GM19438 (cell line): ENCODE measurements around the gene NTSR1.

Experiments used
- ATAC-seq: cut with Tn5 transposase; IDR thresholded peaks from one replicate; pipeline ENCODE4 v1.9.1; 2021; ENCODE audit warnings: low read depth; ENCODE audit not compliant: unreplicated experiment

Gene NTSR1

DNA sequence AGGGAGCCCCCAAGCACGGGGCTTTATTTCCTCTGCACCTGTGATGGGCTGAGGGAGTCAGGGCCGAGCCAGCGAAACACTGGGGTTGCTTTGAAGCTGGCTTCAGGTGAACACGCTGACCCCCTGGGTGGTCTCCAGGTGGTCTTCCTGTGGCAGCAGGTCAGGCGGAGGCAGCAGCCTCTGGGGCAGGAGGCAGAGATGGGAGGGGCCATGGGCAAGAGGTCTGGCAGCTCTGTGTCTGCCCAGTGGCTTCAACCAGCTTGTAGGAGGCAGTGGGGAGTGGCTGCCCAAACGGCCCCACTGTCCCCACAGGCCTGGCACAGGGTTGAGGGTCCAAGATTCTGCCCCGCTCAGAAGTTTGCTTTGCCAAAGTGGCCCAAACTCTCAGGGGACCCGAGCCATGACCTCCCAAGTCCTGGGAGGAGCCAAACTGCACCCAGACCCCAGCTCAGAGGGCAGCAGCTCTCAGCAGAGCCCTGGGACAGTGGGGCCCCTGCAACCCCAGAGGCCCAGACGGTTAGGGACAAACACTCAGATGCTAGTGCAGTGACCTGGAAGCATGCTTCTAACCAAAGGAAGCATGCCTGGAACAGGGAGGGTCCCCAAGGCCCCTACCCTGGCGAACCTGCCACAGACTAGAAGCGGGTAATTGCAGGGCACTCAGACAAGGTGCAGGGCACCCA lies 15.3 kb downstream of the NTSR1 start:
- no peak for ATAC-seq

DNA sequence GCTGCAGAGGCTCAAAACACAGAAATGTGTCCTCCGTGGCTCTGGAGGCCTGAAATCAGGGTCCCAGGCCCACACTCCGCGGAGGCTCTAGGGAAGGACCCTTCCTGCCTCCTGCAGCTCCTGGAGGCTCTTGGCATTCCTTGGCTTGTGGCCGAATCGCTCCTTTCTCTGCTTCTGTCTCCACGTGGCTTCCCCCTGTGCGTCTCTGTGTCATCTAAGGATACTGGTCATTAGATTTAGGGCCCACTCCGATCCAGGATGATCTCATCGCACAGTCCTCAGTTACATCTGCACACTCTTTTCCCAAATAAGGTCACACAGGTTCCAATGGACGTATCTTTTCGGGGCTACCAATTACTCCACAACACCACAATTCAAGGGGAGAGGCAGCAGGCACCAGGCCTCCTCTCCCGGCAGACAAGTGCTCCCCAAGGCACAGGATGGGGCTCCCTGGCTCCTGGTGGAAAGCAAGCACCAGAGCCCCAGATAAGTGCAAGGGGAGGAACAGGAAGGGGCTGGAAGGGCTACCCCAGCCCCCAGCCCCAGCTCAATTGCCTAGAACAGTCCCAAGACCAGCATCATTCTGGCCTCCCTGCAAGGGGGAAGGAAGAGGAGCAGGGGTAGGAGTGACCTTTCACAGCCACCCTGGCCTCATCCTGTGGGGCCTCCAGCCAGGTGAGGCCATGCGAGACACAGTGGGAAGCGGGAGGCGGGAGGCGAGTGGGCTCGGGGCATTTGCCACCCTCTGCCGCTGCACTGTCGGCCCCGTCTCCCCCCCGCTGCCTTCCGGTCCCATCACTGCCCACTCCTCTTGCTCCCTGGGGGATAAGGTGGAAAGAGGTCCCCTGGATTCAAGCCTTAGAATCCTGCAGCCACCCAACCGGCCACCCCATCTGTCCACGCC lies 16.3 kb downstream of the NTSR1 start:
- no peak for ATAC-seq

DNA sequence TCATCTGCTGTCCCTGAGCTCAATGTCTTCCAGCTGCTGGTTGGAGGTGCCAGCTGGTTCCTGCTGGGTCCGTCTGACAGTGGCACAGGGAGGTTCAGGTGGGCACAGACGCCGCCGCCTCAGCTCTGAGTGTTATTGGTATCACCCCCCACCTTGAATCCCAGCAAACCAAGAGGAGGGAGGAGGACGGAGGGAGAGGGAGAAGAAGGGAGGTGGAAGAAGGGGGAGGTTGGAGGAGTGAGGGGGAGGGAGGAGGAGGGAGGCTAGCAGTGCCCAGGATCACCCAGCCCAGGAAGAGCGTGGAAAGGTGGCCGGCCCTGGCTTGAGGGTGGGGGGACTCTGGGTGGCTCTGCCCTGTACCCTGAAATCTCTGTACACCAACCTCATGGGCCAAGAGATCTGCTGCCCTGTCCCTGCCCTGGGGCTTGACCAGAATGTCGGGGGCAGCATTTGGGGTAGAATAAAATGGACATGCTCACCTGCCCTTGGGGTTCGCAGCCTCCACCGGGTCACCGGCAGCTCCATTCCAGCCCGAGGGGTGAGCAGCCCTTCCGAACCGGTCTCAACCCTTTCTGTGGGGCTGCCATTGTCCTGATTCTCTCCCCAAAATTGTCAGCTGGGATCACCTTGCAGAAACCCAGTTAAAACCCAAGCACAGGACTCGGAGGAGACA lies 17.1 kb downstream of the NTSR1 start:
- no peak for ATAC-seq

DNA sequence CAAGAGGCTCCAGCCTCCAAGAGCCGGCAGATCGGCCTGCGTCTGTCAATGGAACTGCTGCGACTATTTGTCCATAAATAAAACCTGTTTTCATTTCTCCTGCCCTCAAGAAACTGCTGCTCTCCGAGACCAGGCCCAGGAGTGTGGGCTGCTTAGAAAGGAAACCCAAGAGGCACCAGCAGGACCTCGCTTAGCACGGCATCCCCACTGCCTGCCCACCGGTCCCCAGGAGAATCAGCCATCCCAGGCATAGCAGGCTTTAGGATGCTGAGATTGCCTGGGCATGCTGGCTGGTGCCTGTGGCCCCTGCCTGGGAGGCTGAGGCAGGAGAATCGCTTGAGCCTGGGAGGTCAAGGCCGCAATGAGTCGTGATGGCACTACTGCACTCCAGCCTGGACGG lies 17.6 kb downstream of the NTSR1 start:
- ATAC-seq: no peak

DNA sequence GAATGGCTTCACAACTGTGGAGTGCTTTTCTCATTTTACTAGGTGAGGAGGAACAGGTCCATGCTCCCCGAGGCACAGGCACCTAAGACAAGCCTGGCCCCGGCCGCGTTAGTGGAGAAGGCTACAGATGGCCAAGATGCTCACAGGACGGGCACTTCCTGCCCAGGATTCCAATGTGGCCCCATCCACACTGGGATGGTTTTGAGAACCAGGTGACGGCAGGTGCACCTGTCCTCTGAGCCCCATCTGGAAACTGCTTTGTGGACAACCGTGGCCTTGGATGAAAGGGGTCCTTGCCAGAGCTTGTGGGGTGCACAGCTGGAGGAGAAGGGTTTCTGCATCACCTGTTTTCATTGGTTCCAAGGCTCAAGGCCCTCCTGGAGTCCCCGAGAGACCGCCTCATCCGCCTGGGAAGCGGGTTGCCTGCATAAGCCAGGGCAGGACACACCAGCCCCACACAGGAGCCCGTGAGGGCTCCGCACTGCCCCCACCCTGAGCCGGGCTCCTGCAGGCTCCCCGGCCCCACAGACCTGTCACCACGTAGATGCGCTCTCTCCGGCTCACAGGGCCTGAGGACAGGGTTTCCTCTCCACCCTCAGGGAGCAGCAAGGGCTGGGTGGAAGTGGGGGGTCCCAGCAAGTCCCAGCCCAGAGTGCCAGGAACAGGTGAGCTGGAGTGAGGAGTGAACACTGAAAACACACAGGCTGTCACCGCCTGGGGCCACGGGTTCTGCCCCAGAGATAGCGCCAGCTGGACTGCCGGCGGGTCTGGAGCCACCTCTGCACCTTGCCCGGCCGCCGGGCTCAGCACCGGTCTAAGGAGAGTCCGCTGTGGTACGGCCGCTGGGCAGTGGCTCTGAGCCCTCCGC lies 18.3 kb downstream of the NTSR1 start:
- no peak for ATAC-seq

DNA sequence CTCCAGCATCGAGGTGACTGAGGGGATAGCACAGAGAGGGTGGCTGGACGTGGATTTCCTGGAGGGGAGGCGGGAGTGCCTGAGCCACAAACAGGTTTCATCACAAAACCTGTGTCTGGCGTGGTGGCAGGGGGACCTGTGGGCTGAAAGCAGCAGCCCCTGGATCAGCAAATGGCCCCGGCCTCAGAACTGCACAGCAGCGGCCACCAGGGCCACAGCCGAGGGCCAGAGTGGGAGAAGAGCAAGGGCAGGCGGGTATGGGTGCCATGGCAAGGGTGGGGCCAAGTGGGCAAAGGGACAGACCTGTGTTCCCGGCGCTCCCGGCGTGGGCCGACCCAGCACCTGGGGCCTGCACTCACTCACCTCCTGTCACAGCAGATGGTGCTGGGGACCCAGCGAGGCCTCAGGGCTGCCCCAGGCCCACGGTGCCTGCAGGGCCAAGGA lies 19.0 kb downstream of the NTSR1 start:
- ATAC-seq: no peak

DNA sequence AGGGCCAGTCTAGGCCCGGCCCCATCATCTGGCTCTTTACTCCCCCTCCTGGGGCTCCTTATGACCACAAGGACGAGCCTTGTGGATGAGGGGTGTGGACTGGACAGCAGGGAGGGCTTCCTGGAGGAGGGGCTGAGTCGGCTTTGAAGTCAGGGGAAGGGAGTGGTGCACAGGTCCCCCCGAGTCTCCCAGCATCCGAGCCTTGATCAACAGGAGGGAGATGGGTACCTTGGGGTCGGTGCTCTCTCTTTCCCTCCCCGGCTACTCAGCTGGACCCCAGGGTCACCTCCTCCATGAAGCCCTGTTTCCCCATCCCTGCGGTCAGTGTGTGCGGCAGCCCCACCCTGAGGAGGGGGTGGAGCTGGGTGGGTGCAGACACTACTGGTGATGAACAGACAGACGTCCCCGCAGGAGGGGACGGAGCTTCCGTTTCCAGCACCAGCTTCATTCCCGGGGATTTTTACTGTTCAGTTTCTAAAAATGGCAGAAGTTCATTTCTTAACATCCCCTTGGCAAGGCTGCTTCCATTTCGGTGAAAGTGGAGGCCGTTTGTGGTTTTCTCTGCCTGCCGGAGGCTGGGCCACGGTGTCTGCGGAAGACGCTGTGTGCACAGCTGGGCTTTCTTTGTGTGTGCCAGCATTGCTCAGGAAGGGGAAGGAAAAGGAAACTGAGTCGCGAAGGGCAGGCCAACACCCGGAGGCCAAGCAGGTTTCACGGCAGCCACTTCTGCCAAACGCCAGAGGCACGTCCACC lies 19.6 kb downstream of the NTSR1 start:
- ATAC-seq: no peak

DNA sequence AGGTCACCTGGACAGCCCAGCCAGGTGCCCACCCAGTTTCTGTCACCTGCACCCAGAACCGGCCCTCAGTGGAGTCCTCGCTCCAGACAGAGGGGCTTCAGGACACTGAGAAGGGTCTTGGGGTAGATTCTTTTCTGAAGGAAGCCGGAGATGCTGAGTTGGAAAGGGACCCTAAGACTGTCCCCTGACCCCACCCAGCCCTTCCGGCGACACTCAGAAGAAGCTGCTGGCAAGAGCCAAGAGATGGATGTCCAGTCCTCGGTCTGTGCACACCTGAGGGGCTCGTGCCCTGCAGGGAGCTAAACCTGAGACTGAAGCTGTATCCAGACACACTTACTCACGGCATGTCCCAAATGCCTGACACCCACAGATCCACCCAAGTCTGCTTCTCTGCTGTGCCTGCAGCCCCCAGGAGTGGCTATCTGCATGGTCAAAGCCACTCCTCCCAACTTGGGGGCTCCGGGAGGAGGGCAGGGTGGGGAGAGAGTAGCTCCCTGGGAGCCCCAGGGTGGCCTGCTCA lies 20.2 kb downstream of the NTSR1 start:
- ATAC-seq: no peak

DNA sequence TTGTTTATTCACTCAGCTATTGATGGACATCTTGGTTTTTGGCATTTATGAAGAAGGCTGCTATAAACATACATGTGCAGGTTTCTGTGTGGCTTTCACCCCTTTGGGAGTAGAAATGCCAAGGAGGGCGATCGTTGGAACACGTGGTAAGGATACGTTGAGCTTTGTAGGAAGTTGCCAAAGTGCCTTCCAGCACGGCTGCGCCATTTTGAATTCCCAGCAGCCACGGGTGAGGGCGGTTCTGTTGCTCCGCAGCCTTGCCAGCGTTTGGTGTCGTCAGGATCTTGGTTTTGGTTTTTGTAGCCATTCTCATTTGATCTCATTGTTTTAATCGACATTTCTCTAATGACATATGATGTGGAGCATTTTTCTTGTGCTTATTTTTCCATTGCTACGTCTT lies 21.8 kb downstream of the NTSR1 start:
- ATAC-seq: no peak

DNA sequence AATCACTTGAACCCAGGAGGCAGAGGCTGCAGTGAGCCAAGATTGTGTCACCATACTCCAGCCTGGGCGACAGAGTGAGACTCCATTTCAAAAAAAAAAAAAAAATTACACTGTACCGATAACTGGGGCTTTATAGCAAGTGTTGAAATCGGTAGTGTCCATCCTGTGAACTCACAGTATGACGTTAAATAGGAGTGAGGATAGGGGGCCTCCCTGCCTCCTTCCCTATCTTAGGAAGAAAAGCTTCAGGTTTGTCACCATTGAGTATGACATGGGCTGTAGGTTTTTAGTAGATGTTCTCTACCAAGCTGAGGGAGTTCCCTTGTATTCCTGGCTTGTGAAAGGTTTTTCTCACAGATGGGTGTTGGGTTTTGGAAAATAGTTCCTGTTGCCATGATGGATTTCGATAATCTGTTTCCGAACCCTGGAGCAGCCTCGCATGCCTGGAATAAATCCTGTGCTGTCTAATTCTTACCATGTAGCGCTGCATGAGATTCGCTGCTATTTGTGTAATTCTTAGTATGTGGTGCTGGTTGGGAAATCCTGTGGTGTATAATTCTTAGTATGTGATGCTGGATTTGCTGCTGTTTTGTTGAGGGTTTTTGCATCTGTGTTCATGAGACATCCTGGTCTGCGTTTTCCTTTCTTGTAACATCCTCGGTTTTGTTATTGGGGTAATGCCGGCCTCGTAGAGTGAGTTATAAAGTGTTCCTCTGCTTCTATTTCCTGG lies 23.6 kb downstream of the NTSR1 start:
- ATAC-seq: no peak

DNA sequence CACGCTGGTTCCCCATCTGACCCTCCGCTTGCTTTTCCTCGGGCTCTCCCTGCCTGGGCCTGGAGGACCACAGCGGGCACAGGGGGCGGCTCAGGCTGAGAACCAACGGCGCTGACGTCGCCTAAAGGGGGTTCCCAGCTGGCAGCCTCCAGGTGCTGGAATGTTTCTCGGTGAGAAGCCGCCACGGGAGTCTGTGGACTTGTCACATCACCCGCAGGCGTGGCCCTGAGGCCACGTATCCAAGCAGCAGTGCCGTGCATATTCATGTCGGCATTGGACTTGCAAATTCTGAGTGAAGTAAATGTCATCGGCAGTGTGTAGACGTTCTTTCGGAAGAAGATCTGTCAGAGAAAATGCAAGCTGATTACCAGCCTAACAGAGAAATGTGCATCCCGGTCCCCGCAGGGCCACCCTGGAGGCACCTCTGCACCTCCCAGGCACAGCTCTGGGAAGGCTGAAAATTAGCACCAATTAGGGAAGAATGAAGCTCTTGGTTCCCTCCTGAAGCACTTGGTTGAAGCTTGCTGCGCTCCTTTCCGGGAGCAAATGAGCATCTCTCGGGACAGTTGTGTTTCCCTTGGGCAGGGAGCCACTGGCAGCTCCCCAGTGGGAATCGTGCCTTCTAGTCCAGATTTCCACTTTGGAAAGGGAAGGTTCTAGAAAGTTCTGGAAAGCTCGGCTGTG lies 24.3 kb downstream of the NTSR1 start:
- ATAC-seq: no peak

DNA sequence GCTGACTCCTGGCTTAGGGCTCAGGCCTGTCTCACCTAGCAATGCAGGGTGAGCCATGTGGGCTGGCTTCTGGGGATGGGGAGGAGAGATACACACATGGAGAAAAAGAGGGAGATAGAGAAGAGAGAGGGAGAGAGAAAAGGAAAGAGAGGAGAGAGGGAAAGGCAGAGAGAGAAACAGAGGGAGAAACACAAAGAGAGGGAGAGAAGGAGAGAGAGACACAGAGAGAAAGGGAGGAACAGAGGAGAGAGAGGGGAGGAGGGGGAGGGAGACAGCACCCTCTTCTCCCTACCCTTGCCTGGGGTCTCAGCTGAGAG lies 24.8 kb downstream of the NTSR1 start:
- ATAC-seq: no peak

DNA sequence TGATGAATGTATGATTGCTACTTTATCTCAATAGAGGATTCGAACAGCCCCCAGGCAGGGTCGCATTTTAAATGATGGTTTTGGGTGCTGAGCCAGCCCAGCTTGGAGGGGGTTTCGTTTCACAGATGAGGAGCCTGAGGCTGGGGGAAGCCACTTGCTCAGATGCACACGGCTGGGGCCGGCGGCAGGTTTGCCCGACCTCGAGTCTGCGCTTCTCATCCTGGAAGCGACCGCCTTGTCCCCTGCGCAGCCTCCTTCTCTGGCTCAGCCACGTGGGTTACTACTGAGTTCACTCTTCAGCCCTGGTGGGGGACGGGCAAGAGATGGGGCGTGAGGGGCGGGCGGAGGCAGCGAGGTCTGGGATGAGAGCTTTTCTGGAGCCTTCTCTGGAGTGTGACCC lies 25.3 kb downstream of the NTSR1 start:
- ATAC-seq: no peak

DNA sequence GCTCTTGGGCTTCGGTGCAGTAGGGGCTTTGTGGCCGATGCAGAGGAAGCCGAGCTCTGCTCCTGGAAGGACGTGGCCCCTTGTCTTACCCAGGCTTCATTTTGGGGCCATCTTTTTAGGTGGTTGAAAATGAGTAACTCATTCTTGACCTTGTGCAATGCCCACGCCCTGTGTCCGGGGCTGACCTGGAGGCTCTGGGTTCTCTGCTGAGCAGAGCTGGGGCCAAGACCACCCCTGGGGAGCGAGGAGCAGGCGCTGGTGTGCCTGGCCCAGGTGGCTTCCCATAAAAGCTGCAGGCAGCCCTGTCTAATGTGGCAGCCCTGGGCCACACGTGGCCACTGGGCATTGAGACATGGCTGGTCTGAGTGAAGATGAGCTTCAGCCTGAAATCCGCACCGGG lies 25.7 kb downstream of the NTSR1 start:
- no peak for ATAC-seq

DNA sequence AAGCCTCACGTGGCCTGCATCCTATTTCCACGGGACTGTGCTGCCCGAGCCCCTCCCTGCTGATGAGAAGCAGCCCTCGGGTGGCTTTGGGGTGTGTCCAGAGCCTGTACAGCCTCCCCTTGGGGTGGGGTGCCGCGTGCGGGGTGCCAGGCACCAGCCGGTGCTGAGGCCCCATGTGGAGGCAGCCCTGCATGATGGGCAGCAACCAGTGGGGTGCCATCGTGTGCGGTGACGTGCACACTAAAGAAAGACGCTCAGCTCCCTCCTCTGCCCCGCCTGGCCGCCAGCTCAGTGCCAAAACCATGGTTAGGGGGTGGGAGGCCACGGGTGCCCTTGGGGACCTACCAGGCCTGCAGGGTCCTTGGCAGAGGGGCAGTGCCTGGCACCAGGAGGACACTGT lies 26.2 kb downstream of the NTSR1 start:
- ATAC-seq: no peak

DNA sequence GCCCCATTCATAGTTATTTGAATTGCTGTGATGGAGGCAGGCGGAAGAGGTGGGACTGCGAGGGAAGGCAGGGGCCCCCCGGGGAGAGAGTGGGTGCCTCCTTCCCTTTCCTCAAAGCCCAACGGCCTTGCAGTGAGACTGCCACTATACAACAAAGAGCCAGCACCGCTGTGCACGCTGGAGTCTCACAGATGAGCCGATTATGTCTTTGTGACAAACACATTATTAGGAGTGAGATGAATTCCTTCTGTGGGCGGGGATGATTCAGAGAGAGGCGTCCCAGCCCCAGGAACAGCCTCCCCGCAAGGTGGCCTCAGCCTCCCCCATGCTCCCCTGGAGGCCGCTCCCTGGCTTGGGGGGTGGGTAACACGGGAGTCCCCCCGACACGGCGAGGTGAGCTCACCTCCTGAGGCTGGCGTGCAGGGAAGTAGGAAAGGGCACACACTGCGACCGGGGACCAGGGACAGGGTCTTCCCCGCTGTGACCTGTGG lies 26.7 kb downstream of the NTSR1 start:
- no peak for ATAC-seq

DNA sequence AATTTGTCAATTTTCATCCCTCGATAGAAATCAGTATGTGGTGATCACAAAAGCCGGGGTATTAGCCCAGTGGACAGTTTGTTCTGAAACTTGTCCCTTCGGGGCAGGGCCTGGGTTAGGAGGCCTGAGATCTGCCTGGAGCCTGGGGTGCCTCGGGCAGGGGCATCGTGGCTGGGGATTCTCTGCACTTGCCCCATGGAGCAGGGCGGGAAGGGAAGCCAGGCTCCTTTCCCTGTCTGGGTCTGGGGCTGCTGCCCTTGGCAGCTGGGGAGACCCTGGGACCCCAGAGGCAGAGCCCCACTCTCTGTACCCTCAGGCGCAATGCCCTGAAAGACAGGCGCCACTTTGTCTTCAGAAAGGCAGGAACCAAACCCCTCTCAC lies 27.4 kb downstream of the NTSR1 start:
- no peak for ATAC-seq

DNA sequence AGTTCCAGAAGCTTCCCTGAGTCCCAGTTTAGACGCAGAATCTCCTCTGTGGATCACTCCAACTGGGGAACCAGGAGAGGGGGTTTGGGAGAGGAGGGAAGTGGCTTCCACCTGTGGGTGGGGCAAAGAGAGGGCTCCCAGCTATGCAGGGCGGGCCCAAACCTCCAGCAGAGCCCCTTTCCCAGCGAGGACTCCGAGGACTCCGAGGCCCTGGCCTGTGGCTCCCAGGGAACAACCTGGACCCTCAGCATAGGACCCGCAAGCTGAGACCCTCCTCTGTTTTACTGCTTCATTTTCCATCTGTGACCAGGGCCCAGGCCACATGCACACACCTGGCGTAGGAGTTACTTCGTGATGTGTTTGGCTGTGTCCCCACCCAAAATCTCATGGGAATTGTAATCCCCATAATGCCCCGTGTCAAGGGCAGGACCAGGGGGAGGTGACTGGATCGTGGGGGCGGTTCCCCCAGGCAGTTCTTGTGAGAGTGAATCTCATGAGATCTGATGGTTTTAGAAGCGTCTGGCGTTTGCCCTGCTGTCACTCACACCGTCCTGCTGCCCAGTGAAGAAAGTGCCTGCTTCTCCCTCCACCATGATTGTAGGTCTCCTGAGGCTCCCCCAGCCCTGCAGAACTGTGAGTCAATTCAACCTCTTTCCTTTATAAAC lies 27.9 kb downstream of the NTSR1 start:
- ATAC-seq: no peak
